WERI-Rb-1 (cell line): ENCODE measurements around the gene PLA2G6.

ENCODE experiments used
- DNase-seq: peaks from one replicate; pipeline ENCODE4 v3.0.0-alpha.2; 2020
- H3K27ac ChIP-seq: fragments of 250-450 bp; sonication (Bioruptor Pico); 2 replicates; pipeline ENCODE4 v1.5.1; 2020; ENCODE audit warnings: mild to moderate bottlenecking, moderate library complexity
- H3K27me3 ChIP-seq: fragments of 250-450 bp; sonication (Bioruptor Pico); 2 replicates; pipeline ENCODE4 v1.5.1; 2021; ENCODE audit warnings: mild to moderate bottlenecking, low read depth, moderate library complexity; ENCODE audit not compliant: insufficient read depth, severe bottlenecking
- H3K36me3 ChIP-seq: fragments of 250-450 bp; sonication (Bioruptor Pico); 2 replicates; pipeline ENCODE4 v1.5.1; 2020; ENCODE audit warnings: mild to moderate bottlenecking, moderate library complexity
- H3K4me3 ChIP-seq: 2 replicates; pipeline ENCODE4 v1.5.1; 2011; ENCODE audit warnings: low read depth, mild to moderate bottlenecking, control low read depth, low read length
- H3K9me3 ChIP-seq: fragments of 250-450 bp; sonication (Bioruptor Pico); 2 replicates; pipeline ENCODE4 v1.5.1; 2021; ENCODE audit warnings: mild to moderate bottlenecking, moderate library complexity; ENCODE audit not compliant: severe bottlenecking
- CTCF ChIP-seq: IDR thresholded peaks from 2 replicates; pipeline ENCODE4 v1.5.1; 2011; ENCODE audit warnings: low read depth, mild to moderate bottlenecking, control low read depth, inconsistent platforms, low read length

PLA2G6 gene

GRCh38 chr22:38215156-38216038 lies 33.8 kb upstream of the PLA2G6 start:
- H3K4me3 ChIP-seq = no peak overlapping the region
- H3K9me3 ChIP-seq = no peaks in the 10 kb centered on the region
- no peaks in the 10 kb centered on the region for H3K27me3 ChIP-seq
- TF ChIP-seq CTCF = no peak
- DNase-seq = no peak
- no peak overlapping the region for H3K27ac ChIP-seq
- no peaks in the 10 kb centered on the region; the same call in 1 of the 2 replicates for H3K36me3 ChIP-seq

GRCh38 chr22:38214302-38215056 lies 32.8 kb upstream of the PLA2G6 start:
- Histone ChIP-seq H3K36me3 (no peaks in the 10 kb centered on the region; the same call in 1 of the 2 replicates), H3K9me3 (no peaks in the 10 kb centered on the region), H3K27me3 (no peaks in the 10 kb centered on the region), H3K27ac (no peak overlapping the region), H3K4me3 (no peak overlapping the region)
- no peak for DNase-seq
- TF ChIP-seq CTCF = no peak

- H3K36me3 ChIP-seq = no peaks in the 10 kb centered on the region; the same call in 1 of the 2 replicates
- H3K4me3 ChIP-seq = no peak overlapping the region
- DNase-seq = no peak
- no peak for TF ChIP-seq CTCF
- no peaks in the 10 kb centered on the region for H3K27me3 ChIP-seq
- H3K9me3 ChIP-seq = no peaks in the 10 kb centered on the region
- no peak overlapping the region for H3K27ac ChIP-seq
These were observed 32.3 kb upstream of the PLA2G6 start for GRCh38 chr22:38213990-38214301.

GRCh38 chr22:38213319-38213989 lies 31.8 kb upstream of the PLA2G6 start:
- no peak for TF ChIP-seq CTCF
- H3K27ac ChIP-seq = no peak overlapping the region

GRCh38 chr22:38212442-38212841 lies 30.8 kb upstream of the PLA2G6 start:
- Histone ChIP-seq H3K36me3 (no peaks in the 10 kb centered on the region; the same call in 1 of the 2 replicates), H3K27ac (no peak overlapping the region), H3K9me3 (no peaks in the 10 kb centered on the region), H3K27me3 (no peaks in the 10 kb centered on the region), H3K4me3 (no peak overlapping the region)
- TF ChIP-seq CTCF = no peak
- no peak for DNase-seq

More at GRCh38 chr22:38213319-38213989, 31.8 kb upstream of the PLA2G6 start:
- no peaks in the 10 kb centered on the region for H3K9me3 ChIP-seq
- H3K27me3 ChIP-seq = no peaks in the 10 kb centered on the region
- H3K4me3 ChIP-seq = no peak overlapping the region
- no peaks in the 10 kb centered on the region; the same call in 1 of the 2 replicates for H3K36me3 ChIP-seq
- no peak for DNase-seq
